Measurements from ENCODE around the gene OTOP2.

GRCh38 chr17:74947041-74947754 lies 23.1 kb downstream of the OTOP2 start:
- TF ChIP-seq CTCF (IDR thresholded peaks at IDR 0.05) (no peak), POLR2A (IDR thresholded peaks at IDR 0.05) (no peak)

All from thyroid gland (tissue), 4 donors.